Small intestine (tissue), 7 donors: ENCODE measurements around the gene AK5. TPM values are rescaled to one million over a fixed set of nuclear protein-coding genes. Genes with fewer than 3 reads are reported as not detected.

Source experiments
- DNase-seq, 2 donors: peaks; one replicate each; pipeline versions ENCODE4 v3.0.0 to v3.0.0-alpha.2; 2013
- FAIRE-seq: peaks from 2 replicates; lab custom pipeline; 2012; peaks lifted over from hg19 to GRCh38; lab: Jason Lieb, UNC
- H3K27ac ChIP-seq, 3 donors: one replicate each; pipeline ENCODE4 v1.5.1; 2013; ENCODE audit warnings: low read length in 2 of 3, mild to moderate bottlenecking in 2 of 3, control low read depth in 1 of 3, inconsistent platforms in 1 of 3, low read depth in 1 of 3, moderate library complexity in 1 of 3
- H3K27me3 ChIP-seq, 3 donors: one replicate each; pipeline ENCODE4 v1.6.1; 2013; ENCODE audit warnings: low read length in 3 of 3, inconsistent platforms in 1 of 3; ENCODE audit not compliant: control insufficient read depth in 3 of 3, insufficient read depth in 3 of 3
- H3K36me3 ChIP-seq, 3 donors: one replicate each; pipeline ENCODE4 v1.6.1; 2013; ENCODE audit warnings: low read length in 3 of 3, inconsistent platforms in 1 of 3, low read depth in 1 of 3, mild to moderate bottlenecking in 1 of 3, moderate library complexity in 1 of 3; ENCODE audit not compliant: control insufficient read depth in 3 of 3, insufficient read depth in 2 of 3
- H3K4me1 ChIP-seq, 3 donors: one replicate each; pipeline ENCODE4 v1.6.1; 2013; ENCODE audit warnings: low read length in 2 of 3, inconsistent platforms in 1 of 3, low read depth in 1 of 3, mild to moderate bottlenecking in 1 of 3, moderate library complexity in 1 of 3; ENCODE audit not compliant: control insufficient read depth in 3 of 3, insufficient read depth in 2 of 3
- H3K4me3 ChIP-seq, 3 donors: one replicate each; pipeline ENCODE4 v1.5.1; 2013; ENCODE audit warnings: low read length in 3 of 3, control low read depth in 1 of 3, inconsistent platforms in 1 of 3, low read depth in 1 of 3, mild to moderate bottlenecking in 1 of 3, moderate library complexity in 1 of 3
- H3K9me3 ChIP-seq, 2 donors: one replicate each; pipeline ENCODE4 v1.6.1; 2013; ENCODE audit warnings: low read depth in 1 of 2, low read length in 1 of 2; ENCODE audit not compliant: control insufficient read depth in 2 of 2, insufficient read depth in 1 of 2
- WGBS, 3 donors: extraction: QIAGEN DNeasy Blood & Tissue Kit; methylation state at CpG; one replicate each; pipeline ENCODE4 v1.1.7; 2013; 5-methylcytosine and 5-hydroxymethylcytosine counted together
- polyA plus RNA-seq, 4 donors: library from polyadenylated mRNA; stranded (reverse) in 3 of 4; unstranded in 1 of 4; fragments of 200-250 nt in 3 of 4; fragments of 120-200 nt in 1 of 4; gene quantifications; one replicate each; pipeline versions ENCODE4 v1.2.1 to v1.2.3, GENCODE V29; 2013
- donor health status: healthy with polysubstance abuse.
- donor health status: control.
- donor health status: control.
- donor health status: Bipolar disorder and iron deficiency.
- donor health status: healthy.

The AK5 gene
- polyA plus RNA-seq, 4 donors: 0.27 to 2.6 (median 0.61) TPM; not detected in 1

GRCh38 chr1:77463216-77463615, 181.4 kb downstream of the AK5 start:
- H3K27me3 ChIP-seq: no peaks in the 10 kb centered on the region
- no peak overlapping the region for H3K27ac ChIP-seq
- no peaks in the 10 kb centered on the region for H3K36me3 ChIP-seq
- no peak for DNase-seq
- no peak overlapping the region for H3K4me3 ChIP-seq
- H3K9me3 ChIP-seq: no peaks in the 10 kb centered on the region
- peaks cover 0 to 18% (median 3%) of the 10 kb centered on the region in 3 donors for H3K4me1 ChIP-seq
- FAIRE-seq: no peak
- WGBS, 3 donors: 55 to 82% (median 75%) methylated on average over 1 of the region's 1 CpG

- H3K27me3 ChIP-seq: no peaks in the 10 kb centered on the region
- DNase-seq (no peak), FAIRE-seq (no peak)
- no peak overlapping the region for H3K27ac ChIP-seq
- no peak overlapping the region for H3K4me3 ChIP-seq
- WGBS, 3 donors: 94 to 97% (median 95%) methylated on average over 2 of the region's 2 CpGs
- H3K4me1 ChIP-seq: peaks cover 0 to 14% (median 0%) of the 10 kb centered on the region in 3 donors
- no peaks in the 10 kb centered on the region for H3K9me3 ChIP-seq
- H3K36me3 ChIP-seq: no peaks in the 10 kb centered on the region
Measured at GRCh38 chr1:77465139-77465538, 183.3 kb downstream of the AK5 start.

GRCh38 chr1:77465922-77466321, 184.1 kb downstream of the AK5 start:
- Histone ChIP-seq H3K4me3 (no peak overlapping the region), H3K36me3 (no peaks in the 10 kb centered on the region), H3K4me1 (peaks cover 0 to 14% (median 0%) of the 10 kb centered on the region in 3 donors), H3K27ac (no peak overlapping the region), H3K9me3 (no peaks in the 10 kb centered on the region), H3K27me3 (no peaks in the 10 kb centered on the region)
- DNase-seq (no peak), FAIRE-seq (no peak)
- WGBS, 3 donors: 83 to 92% (median 84%) methylated on average over 5 of the region's 5 CpGs

GRCh38 chr1:77467021-77467595, 185.3 kb downstream of the AK5 start:
- DNase-seq: peak; percentile 54 to 71

GRCh38 chr1:77467741-77468140, 185.9 kb downstream of the AK5 start:
- FAIRE-seq (no peak), DNase-seq (no peak)
- H3K4me1 ChIP-seq: peaks cover 0 to 14% (median 0%) of the 10 kb centered on the region in 3 donors
- H3K4me3 ChIP-seq: no peak overlapping the region
- H3K9me3 ChIP-seq: peaks cover 0 to 1% of the 10 kb centered on the region in 2 donors
- H3K36me3 ChIP-seq: no peaks in the 10 kb centered on the region
- 59 to 78% (median 76%) methylated on average over 2 of the region's 2 CpGs for WGBS, 3 donors
- H3K27me3 ChIP-seq: no peaks in the 10 kb centered on the region
- peak overlapping the region in 1 of 3 donors; percentile 52 for H3K27ac ChIP-seq

More at GRCh38 chr1:77467021-77467595, 185.3 kb downstream of the AK5 start:
- no peaks in the 10 kb centered on the region for H3K36me3 ChIP-seq
- H3K27me3 ChIP-seq: no peaks in the 10 kb centered on the region
- H3K27ac ChIP-seq: peak overlapping the region in 1 of 3 donors; percentile 52
- WGBS, 3 donors: 72 to 85% (median 80%) methylated on average over 2 of the region's 2 CpGs
- H3K9me3 ChIP-seq: no peaks in the 10 kb centered on the region
- FAIRE-seq: no peak
- H3K4me3 ChIP-seq: no peak overlapping the region
- peaks cover 0 to 14% (median 0%) of the 10 kb centered on the region in 3 donors for H3K4me1 ChIP-seq

GRCh38 chr1:77468257-77468948, 186.6 kb downstream of the AK5 start:
- Histone ChIP-seq H3K36me3 (no peaks in the 10 kb centered on the region), H3K4me1 (peaks cover 0 to 14% (median 0%) of the 10 kb centered on the region in 3 donors), H3K27me3 (no peaks in the 10 kb centered on the region), H3K27ac (no peak overlapping the region), H3K4me3 (no peak overlapping the region), H3K9me3 (peaks cover 0 to 4% of the 10 kb centered on the region in 2 donors)
- 62 to 70% (median 62%) methylated on average over 4 of the region's 4 CpGs for WGBS, 3 donors
- DNase-seq (no peak), FAIRE-seq (no peak)

- Histone ChIP-seq H3K4me1 (peaks cover 0 to 14% (median 0%) of the 10 kb centered on the region in 3 donors), H3K36me3 (no peaks in the 10 kb centered on the region), H3K9me3 (peaks cover 0 to 4% of the 10 kb centered on the region in 2 donors), H3K27ac (no peak overlapping the region), H3K4me3 (no peak overlapping the region), H3K27me3 (no peaks in the 10 kb centered on the region)
- FAIRE-seq (no peak), DNase-seq (no peak)
- WGBS, 3 donors: 72 to 84% (median 78%) methylated on average over 5 of the region's 5 CpGs
Measured at GRCh38 chr1:77468949-77469710, 187.3 kb downstream of the AK5 start.

- WGBS, 3 donors: 57 to 91% (median 91%) methylated on average over 2 of the region's 2 CpGs
- H3K4me3 ChIP-seq: no peak overlapping the region
- peaks cover 0 to 12% (median 0%) of the 10 kb centered on the region in 3 donors for H3K4me1 ChIP-seq
- DNase-seq: no peak
- H3K27ac ChIP-seq: no peak overlapping the region
- H3K27me3 ChIP-seq: no peaks in the 10 kb centered on the region
- FAIRE-seq: no peak
- H3K36me3 ChIP-seq: no peaks in the 10 kb centered on the region
- H3K9me3 ChIP-seq: peaks cover 0 to 4% of the 10 kb centered on the region in 2 donors
Measured at GRCh38 chr1:77471691-77472090, 189.9 kb downstream of the AK5 start.
